Urinary bladder (tissue), 2 donors: ENCODE results near the gene CHCHD5. TPM values are rescaled to one million over a fixed set of nuclear protein-coding genes. Genes with fewer than 3 reads are reported as not detected.

Experiments
- polyA plus RNA-seq: library from polyadenylated mRNA; stranded (reverse); fragments of 200-250 nt; gene quantifications from one replicate; pipeline ENCODE4 v1.2.3, GENCODE V29; 2013
- small RNA-seq: library from RNA; depleted of rRNA; stranded (forward); fragments of <200 nt; gene quantifications from one replicate; pipeline ENCODE3, GENCODE V24; 2014
- total RNA-seq: library from RNA; depleted of rRNA; stranded (reverse); fragments of >200 nt; gene quantifications from one replicate; pipeline ENCODE4 v1.2.3, GENCODE V29; 2014
- donor health status: healthy.

CHCHD5 gene
- total and polyA plus RNA-seq, 2 donors = 3.4 to 46.0 TPM

Small RNAs within 50 kb of the gene (small RNA-seq; reads per million reads assigned to genes)
- gene RF00019 = not detected

Other genes with a start within 250 kb of the CHCHD5 start
- 55.9 TPM for gene RGPD8, start 151.0 kb upstream of the CHCHD5 start, total RNA-seq
- 3.8 TPM for gene RGPD8, start 151.0 kb upstream of the CHCHD5 start, polyA plus RNA-seq
- gene TTL, start 102.5 kb upstream of the CHCHD5 start, total RNA-seq = 37.2 TPM
- 18.3 TPM for gene TTL, start 102.5 kb upstream of the CHCHD5 start, polyA plus RNA-seq
- 19.6 TPM for gene POLR1B, start 42.1 kb upstream of the CHCHD5 start, total RNA-seq
- 6.4 TPM for gene POLR1B, start 42.1 kb upstream of the CHCHD5 start, polyA plus RNA-seq
- gene SLC20A1, start 61.3 kb downstream of the CHCHD5 start, total RNA-seq = 59.7 TPM
- 19.6 TPM for gene SLC20A1, start 61.3 kb downstream of the CHCHD5 start, polyA plus RNA-seq
- not detected for gene NT5DC4, start 136.4 kb downstream of the CHCHD5 start, total RNA-seq
- not detected for gene NT5DC4, start 136.4 kb downstream of the CHCHD5 start, polyA plus RNA-seq
- gene CKAP2L, start 180.0 kb downstream of the CHCHD5 start, total RNA-seq = 13.5 TPM
- gene CKAP2L, start 180.0 kb downstream of the CHCHD5 start, polyA plus RNA-seq = 0.24 TPM
- 1.9 TPM for gene IL1A, start 199.9 kb downstream of the CHCHD5 start, total RNA-seq
- 1.3 TPM for gene IL1A, start 199.9 kb downstream of the CHCHD5 start, polyA plus RNA-seq